ENCODE data around the gene IQCN.

The IQCN gene

DNA sequence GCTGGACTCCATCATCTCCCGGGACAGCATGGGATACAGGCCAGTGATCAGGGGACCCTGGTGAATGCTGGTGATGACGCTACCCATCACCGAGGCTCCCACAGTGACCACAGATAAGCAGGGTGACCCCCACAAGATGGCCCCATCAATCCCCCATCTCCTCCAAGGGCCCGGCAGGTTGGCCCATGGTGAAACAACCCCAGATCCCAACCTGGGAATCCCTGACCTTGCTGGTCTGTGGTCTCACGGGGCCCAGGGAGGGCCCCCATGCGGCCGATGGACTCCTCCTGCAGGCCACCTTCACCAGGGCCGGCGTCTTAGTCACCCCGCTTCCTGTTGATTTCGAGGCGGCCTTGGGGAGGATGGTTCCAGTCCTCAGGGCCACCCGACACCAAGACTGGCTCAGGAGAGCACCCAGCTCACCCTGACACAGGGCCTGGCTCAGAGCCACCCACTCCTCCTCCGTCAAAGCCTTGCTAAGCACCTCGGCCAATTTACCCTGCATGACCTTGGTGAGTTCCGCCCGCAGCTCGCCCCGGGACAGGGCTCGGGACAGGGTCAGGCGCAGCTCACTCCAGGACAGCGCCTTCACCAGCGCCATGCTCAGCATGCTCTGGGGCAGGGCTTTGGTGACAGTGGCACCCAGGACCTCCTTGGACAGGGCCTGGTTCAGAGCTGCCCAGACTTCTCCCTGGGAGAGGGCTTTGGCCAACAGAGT lies 10.0 kb downstream of the IQCN start:
- no peak for DNase-seq

DNA sequence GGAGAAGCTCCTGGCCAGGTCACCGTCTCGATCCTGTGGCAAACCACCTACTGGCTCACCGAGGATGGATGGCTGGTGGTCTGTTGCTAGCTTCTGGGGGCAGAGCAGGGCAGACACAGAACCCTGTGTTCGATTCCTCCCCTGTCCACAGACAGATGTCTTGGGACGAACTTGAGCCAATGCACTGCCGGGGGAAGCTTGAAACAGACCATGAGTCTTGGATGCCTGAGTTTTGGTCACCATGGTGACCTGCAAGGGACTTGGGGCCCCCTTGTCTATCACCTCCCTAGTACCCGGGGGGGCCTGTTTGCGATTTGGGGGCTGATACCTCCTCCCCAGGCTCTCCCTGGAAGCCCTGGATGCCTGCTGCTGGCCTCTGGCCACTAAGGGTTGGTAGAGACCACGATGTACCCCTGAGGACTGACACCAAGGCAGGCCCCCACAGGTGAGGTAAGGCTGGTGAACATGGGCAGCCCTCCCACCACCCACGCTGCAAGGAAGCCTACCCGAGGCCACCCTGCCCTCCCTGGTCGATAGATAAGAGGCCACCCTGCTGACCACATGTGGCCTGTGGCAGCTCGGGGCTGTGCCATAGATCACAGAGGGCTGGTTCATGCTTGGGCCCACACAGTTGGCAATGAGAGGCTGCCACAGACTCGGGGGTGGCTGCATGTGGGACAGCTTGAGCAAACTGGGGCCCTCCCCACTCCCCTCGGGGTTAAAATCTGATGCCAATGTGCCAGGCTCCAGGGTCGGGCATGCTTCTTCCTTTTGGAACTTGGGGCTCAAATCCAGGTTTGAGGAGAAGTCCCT lies 10.7 kb downstream of the IQCN start:
- no peak for DNase-seq

DNA sequence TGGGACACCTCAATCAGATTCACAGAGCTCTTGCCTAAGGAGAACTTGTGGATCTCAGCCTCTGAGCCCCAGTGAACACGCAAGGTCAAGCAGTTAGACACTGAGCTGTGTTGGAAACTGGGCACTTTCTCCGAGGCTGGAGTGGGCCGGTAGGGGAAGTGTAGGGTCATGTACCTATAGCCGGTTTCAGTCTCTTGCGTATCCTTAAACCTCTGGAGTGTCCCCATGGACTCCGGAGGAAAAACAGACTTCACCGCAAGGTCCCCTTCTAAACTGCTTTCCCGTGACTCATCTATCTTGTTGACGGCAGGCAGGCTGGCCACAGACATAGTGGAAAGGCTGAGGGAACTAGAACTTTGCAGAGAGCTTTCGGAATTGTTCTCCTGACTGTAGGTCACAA lies 11.3 kb downstream of the IQCN start:
- DNase-seq, result no peak

DNA sequence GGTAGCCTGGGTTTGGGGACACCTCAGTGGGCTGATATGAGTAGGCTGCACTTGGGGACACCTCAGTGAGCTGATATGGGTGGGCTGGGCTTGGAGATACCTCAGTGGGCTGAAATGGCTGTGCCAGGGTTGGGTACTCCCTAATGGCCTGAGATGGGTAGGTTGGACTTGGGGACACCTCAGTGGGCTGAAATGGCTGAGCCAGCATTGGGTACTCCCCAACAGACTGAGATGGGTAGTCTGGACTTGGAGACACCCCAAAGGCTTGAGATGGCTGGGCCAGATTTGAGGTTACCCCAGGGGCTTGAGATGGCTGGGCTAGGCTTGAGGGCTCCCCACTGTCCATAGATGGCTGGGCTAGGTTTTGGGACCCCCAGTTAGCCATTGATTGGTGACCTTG lies 12.1 kb downstream of the IQCN start:
- DNase-seq, result no peak

DNA sequence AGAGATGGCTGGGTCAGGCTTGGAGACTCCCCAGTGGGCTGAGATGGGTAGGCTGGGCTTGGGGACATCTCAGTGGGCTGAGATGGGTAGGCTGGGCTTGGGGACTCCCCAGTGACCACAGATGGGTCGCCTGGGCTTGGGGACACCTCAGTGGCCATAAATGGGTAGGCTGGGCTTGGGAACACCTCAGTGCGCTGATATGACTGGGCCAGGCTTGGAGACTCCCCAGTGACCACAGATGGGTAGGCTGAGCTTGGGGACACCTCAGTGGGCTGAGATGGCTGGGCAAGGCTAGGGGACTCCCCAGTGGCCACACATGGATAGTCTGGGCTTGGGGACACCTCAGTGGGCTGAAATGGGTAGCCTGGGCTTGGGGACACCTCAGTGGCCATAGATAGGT lies 12.8 kb downstream of the IQCN start:
- DNase-seq, result no peak

DNA sequence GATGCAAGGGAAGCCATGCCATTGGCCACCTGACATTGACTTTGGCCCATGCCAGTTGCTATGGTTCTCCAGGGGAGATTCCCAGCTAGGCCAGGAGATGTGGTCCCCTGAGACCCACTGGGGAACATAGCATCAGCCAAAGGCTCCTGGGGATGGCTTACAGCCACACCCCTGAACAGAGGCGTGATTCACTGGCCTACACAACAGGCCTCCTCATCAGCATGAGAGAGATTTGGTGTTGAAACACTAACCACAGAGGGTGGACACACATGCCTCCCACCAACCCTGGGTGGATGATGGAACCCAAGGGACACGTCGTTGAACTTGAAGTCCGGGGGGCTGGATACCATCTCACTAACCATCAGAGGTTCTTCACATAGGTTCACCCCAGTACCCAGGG lies 14.4 kb downstream of the IQCN start:
- DNase-seq, result no peak

DNA sequence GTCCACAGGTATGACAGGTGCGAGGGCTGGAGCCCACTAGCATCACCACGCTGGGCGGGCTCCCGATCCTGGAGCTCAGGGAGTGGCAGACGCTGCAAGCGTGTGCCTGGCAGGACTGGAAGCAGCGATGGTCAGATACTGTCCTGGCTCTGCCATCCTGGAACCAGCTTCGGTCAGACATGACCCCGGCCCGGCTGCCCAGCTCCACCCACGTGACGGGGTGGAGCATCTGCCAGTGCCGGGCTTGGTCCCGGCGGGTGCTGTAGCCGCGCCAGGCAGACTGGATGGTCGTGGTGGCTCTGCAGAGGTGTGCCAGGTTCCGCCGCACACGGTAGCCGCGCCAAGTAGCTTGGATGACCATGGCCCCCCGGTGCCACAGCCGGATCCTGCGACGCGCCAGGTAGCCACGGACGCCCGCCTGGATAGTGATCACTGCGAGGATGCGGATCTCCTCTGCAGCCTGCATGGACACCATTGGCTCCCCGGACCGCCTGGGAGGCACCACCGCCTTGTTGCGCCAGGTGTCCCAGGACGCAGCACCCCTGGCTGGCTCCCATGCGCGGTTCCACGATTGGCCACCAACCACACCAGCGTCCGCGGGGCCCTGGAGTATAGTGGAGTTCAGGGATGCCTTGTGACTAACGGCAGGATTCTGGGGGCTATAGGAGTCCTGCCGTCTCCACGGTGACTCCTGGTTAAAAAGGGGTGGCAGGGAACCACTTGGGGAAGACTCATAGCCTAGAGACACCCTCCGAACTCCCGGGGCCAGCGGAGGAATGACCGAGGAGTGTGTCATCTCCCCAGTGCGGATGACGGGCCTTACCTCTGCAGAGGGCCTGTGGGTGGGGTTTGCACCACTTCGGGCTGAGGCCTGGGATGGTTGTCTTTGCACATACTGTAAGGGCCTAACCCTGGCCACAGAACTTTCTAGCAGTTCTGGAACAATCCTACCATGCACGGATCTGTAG lies 16.5 kb downstream of the IQCN start:
- no peak for DNase-seq

DNA sequence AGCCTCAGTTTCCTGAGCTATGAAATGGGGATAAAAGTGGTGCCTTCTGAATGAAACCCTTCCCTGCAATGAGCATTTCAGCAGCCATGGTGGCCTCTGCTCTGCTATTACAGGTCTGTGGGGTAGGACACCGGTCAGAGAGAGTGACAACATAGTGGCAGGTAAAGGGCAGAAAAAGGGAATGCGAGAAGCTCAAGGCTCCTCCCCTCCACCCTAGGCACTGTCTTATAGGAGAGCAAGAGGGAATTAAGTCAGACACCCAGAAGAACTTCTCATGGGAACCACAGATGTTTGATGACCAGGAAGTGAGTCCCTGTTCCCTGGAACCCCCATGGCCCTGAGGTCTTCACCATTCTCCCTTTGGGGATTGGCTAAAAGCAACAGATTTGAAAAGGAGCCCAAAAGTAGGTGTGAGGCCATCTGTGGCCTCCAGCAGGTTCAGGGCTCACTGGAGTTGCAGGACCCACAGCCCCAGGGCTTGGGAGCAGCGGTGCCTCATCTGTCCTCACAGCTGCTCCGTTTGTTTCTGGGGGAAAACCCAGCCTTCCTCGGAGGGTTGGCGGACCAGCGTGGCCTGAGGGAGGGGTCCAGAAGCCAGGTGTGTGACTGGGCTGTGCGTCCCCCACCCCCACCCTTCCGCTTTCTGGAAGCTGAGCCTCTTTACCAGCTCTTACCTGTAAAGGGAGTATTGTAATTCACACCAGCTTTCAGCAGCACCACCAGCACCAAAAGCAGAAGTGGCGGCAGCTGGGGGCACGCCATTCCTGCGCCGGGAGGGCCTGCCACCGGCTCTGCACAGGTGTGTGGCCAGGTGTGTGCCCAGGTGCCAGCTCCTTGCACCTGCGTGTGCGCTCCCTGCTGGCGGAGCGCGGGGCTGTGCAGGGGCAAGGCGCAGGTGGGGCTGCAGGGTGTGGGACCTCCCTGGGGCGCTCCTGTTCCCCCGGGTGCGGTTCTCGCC lies 19.4 kb downstream of the IQCN start:
- peak; percentile 75 for DNase-seq

DNA sequence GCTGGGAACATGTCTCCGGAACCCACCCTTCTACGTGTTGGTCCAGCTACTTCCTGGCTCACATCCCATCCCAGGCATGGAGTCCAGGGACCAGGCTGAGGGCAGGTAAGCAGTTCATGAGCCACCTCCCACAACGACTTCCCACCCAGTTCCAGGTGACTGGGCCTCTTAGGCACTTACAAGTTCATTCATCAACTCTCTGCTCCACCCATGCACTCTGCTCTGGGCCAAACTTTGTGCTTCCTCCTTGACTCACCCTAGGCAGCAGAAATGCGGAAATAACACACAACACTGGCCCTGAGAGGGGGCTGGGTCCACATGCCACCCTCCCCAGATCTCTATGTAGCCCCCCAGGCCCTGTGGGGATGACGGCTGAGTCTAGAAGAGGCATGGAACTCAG lies 20.5 kb downstream of the IQCN start:
- DNase-seq, result no peak

DNA sequence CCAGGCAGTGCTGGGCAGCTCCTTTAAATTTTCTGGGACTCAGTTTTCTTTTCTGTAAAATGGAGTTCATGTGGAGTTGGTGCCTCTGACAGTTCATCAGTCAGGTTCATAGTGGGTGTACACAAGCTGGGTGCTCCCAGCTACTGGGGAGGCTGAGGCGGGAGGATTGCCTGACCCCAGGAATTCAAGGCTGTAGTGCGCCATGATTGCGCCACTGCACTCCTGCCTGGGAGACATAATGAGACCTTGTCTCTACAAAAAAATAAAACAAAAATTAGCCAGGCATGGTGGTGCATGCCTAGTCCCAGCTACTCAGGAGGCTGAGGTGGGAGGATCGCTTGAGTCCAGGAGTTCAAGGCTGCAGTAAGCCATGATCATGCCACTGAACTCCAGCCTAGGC lies 21.1 kb downstream of the IQCN start:
- DNase-seq, result no peak

DNA sequence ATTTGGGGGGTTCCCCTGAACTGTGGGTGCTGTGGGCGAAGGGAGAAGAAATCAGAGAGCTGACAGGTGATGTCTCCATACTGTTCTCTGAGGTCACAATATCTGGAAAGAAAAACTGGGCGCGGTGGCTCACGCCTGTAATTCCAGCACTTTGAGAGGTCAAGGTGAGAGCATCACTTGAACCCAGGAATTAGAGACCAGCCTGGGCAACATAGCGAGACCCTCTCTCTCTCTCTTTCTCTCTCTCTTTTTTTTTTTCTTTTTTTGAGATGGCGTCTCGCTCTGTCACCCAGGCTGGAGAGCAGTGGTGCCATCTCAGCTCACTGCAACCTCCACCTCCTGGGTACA lies 21.9 kb downstream of the IQCN start:
- no peak for DNase-seq

DNA sequence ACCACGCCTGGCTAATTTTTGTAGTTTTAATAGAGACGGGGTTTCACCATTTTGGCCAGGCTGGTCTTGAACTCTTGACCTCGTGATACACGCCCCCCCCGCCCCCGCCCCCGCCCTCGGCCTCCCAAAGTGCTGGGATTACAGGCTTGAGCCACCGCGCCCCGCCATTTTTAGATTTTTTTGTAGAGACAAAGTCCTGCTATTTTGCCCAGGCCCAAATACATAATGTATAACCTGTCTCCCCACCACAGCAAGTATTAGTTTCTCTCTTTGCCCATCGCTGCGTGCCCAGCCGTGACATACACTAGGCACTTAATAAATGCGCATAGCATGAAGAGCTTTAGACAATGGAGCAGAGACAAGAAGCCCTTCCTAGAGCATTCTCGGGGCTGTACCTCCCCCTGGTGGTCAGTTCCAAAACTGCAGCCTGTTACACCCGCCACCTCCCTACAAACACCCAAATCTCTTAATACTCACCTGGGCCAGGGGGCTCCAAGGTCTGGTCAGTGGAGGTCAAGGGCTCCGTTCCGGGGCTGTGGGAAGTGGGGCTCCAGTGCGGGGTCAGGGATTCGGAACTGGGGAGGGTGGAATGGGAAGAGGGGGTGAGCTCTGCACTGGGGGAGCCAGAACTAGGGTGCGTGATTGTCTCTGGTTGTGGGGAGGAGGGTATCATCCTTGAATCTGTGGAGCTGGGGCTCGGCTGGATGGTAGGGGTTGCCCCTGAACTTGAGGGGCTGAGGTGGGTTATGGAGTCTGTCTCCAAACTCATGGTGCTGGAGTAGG lies 22.5 kb downstream of the IQCN start:
- DNase-seq, result peak; percentile 23

DNA sequence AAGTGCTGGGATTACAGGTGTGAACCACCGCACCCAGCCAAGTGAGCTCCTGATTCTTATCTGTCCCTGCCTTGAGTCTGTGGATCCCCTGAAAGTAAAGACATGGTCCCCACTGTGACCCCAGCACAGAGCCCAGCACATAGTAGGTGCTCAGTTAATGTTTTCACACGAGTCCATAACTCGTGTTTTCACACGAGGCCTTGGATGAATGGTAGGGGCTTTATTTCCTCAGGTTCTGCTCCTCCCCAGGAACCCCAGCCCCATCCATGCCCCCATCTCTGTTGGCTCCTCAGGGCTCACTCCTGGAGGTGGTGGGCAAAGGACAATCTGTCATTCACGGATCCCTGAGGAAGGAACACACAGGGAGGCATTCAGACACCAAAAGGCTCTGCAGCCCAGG lies 24.4 kb downstream of the IQCN start:
- DNase-seq, result no peak

DNA sequence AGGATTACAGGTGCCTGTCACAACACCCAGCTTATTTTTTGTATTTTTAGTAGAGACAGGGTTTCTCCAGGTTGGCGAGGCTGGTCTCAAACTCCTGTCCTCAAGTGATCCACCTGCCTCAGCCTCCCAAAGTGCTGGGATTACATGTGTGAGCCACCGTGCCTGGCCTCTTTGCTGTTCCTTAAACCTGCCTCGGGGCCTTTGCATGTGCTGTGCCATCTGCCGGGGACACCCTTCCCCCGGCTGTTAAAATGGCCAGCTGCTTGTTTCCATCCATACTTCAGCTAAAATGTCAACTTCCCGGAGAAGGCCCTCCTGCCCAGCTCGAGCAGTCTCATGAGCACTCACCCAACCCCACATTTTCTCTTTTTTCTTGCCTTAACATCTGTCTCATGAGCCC lies 29.0 kb downstream of the IQCN start:
- no peak for DNase-seq

DNA sequence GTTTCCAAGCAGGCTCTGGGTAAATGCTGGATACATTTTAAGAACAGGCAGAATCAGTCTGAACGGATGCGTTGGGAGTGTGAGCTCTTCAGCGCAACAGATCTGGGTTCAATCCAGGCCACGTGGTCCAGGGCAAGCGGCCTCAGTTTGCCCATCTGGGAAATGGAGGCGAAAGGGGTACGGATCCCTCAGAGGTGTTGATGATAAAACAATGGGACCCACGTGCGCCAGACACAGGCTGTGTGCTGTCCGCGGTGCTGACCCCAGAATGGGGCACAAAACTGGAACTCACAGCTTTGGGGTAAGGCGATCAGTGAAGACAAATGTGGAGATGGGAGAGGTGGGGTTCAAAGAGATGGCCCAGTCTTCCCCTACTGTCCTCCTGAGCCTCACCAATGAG lies 34.9 kb downstream of the IQCN start:
- DNase-seq, result no peak

DNA sequence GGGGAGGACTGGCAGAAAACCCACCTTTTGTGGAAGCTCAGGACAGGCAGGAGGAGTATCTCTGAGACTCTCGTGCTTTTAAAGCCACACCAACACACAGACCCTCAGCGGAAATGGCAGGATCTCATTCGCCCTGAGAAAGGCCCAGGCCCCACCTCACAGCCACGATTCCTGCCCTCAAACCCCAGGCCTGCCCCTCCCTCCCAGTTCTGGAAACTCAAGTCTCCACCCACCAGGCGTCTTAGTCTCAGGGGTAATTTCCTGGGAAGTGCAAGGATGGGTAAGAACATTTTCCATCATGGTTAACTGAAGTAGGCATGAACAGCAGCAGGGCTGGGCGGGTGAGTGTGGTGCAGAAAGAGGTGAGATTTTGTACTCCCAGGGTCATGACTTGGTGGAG lies 40.1 kb downstream of the IQCN start:
- DNase-seq, result no peak

DNA sequence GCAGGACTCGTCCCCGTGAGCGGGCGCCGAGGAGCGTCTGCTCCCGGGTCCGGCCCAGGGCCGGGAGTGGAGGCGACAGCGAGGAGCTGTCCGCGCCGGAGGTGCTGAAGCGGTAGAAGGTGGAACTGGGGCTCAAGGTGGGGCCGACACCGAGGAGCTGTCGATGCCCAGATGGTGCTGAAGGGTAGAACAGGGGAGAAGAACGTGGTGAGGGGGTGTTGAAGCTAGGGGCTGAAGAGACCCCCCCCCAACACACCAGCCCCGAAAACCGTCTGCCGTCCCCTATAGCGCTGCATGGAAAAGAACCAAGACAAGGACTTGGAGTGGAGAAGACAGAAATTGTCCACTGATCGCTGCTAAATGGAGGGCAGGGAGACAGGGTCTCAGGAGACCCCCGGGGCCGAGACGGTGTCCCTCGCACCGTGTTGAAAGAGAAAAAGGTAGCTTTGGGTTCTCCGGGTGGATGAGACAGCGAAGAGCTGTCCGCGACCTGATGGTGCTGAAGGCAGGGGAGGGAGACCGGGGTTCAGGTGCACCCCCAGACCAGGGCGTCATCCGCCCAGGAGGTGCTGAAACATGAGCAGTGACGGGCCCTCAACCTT lies 40.9 kb downstream of the IQCN start:
- DNase-seq, result no peak

DNA sequence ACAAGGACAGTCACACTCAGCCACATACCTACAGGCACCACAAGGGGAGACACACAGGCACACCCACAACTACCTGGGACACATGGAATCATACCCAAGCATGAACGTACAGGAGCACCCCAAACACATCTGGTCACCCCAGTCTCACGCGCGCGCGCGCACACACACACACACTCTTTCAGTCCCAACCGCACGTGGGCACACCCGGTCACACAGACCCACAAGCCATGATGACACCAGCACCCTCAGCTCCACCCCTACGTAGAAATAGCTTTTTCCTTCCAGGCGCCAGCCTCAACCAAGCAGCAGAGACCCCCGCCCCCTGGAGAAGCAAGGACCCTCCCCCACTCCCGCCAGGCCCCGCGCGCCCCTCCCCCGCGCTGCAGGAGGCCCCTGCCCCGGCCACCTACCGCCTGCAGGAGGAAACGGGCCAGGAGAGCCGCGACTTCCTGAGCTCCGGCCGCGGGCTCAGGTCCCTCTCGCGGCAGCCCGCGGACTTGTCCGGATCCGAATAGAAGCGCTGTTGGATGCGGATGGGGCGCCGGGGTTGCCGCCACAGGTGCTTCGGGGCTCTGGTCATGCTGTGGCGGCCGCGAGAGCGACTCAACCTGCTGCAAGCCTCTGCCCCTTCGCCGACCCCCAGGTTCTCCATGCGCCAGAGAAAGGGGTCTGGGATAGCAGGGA lies 41.6 kb downstream of the IQCN start:
- peak; percentile 57 for DNase-seq

DNA sequence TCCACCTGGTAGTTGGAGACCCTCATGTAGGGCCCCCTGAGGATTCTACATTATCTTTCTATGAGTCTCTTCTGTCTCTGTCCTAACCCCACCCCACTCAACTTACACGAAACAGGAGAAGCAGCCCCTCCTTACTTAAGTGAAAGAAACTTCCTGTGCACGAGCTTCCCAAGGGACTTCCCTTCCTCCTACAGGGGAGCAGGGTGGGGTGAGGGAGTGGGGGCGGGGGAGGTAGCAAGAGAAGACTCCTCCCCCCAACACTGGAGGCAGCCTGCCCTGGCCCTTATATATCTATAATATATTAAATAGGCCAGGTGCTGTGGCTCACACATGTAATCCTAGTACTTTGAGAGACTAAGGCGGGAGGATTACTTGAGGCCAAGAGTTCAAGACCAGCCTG lies 42.5 kb downstream of the IQCN start:
- peak; percentile 76 for DNase-seq

DNA sequence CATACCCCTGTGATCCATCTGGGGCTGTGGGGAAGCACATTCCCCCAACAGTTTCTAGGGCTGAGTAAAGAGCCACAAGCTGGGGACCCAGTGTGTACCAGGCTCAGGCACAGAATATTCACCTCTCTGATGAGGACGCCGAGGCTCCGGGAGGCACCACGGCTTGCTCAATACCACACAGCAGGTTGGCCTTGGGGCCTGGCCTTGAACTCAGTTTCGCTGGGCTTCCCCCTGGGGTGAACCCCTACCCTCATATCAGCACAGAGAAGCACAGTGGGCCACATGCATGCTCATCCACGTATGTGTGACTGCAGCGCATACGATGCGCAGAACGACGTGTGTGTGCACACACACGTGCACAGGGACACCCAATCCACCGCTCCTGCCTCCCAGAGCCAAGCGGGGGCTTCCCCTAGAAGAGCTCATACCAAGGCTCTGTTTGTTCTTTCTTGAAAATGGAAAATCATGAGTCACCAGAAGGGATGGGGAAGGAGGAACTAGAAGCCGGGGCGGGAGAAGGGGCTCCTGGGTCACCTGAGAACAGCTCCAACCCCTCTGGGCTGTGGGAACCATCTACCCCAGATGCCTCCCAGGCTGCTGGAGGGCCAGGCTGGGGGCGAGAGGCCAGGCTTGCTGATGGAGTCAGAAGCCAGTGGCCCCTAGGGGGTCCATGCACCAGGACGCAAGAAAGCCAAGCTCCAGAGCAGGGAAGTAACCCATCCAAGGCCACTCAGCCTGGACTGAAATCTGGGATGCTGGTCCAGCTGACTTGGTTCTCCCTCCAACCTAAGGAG lies 43.1 kb downstream of the IQCN start:
- no peak for DNase-seq

All from NCI-H2171 (cell line).